Body of pancreas (tissue), 4 donors: Measurements from ENCODE around the gene IL21. TPM values are rescaled to one million over a fixed set of nuclear protein-coding genes. Genes with fewer than 3 reads are reported as not detected.

Experiments
- ATAC-seq: fragments of 150-250 bp; one replicate; pipeline ENCODE4 v1.9.1; 2016
- DNase-seq, 4 donors: peaks; one replicate each; pipeline ENCODE4 v3.0.0-alpha.2; 2019
- H3K27ac ChIP-seq, 4 donors: fragments of 200-600 bp; sonication (generic); 1 replicate in 3 of 4; 2 replicates in 1 of 4; pipeline versions ENCODE4 v1.5.1 to v1.6.1; 2016 to 2019; ENCODE audit warnings: mild to moderate bottlenecking in 1 of 4, mixed read lengths in 1 of 4, moderate library complexity in 1 of 4
- H3K27me3 ChIP-seq, 2 donors: fragments of 200-600 bp; sonication (generic); one replicate each; pipeline ENCODE4 v1.6.0; 2016; ENCODE audit warnings: mild to moderate bottlenecking in 1 of 2
- H3K36me3 ChIP-seq, 2 donors: fragments of 200-600 bp; sonication (generic); replicated peaks in 1 of 2; 2 replicates each; pipeline ENCODE4 v1.5.1; 2016; ENCODE audit warnings: low read depth in 2 of 2; ENCODE audit not compliant: insufficient read depth in 1 of 2
- H3K4me1 ChIP-seq: fragments of 200-600 bp; sonication (generic); one replicate; pipeline ENCODE4 v1.6.0; 2016
- H3K4me3 ChIP-seq, 2 donors: fragments of 200-600 bp; sonication (generic); 1 replicate in 1 of 2; 2 replicates in 1 of 2; pipeline ENCODE4 v1.5.1; 2016 to 2019
- H3K9me3 ChIP-seq, 3 donors: fragments of 200-600 bp; sonication (generic); 1 replicate in 2 of 3; 2 replicates in 1 of 3; pipeline ENCODE4 v1.5.1; 2016
- CTCF ChIP-seq, 7 experiments: fragments of 450-650 bp in 4 of 7; fragments of 200-600 bp in 3 of 7; sonication (generic) in 3 of 7; IDR thresholded peaks; one replicate each; pipeline ENCODE4 v1.5.1; 2016 to 2019; ENCODE audit warnings: antibody characterized with exemption in 7 of 7
- POLR2A ChIP-seq, 3 donors: fragments of 450-650 bp; IDR thresholded peaks; one replicate each; pipeline ENCODE4 v1.6.1; 2016; ENCODE audit warnings: antibody characterized with exemption in 3 of 3, mild to moderate bottlenecking in 2 of 3
- WGBS, 2 donors: methylation state at CpG; one replicate each; pipeline ENCODE4 v1.1.5; 2017; 5-methylcytosine and 5-hydroxymethylcytosine counted together
- intact Hi-C: fragments of 100-400 bp; cut with DNase I; formaldehyde crosslinking; loops from one replicate; pipeline ENCODE4 v1.15.1; 2023
- total RNA-seq, 2 donors: library from RNA; depleted of rRNA; stranded (reverse); fragments of >200 nt; gene quantifications; one replicate each; pipeline ENCODE4 v1.1.0, GENCODE V29; 2016

The IL21 gene
- total RNA-seq, 2 donors from 2014 or later, result not detected

GRCh38 chr4:122591196-122591595 is 29.7 kb downstream of the IL21 start:
- H3K4me1 ChIP-seq, result no peaks in the 10 kb centered on the region
- no peaks in the 10 kb centered on the region for H3K9me3 ChIP-seq
- intact Hi-C loops, result no loop called here
- TF ChIP-seq CTCF (IDR thresholded peaks at IDR 0.05), result no peak
- TF ChIP-seq POLR2A (IDR thresholded peaks at IDR 0.05), result no peak
- no peak overlapping the region for H3K4me3 ChIP-seq
- H3K36me3 ChIP-seq, result no peaks in the 10 kb centered on the region
- ATAC-seq, result no peak
- WGBS, 2 donors, result 66 to 72% methylated on average over 2 of the region's 2 CpGs
- no peaks in the 10 kb centered on the region for H3K27me3 ChIP-seq
- no peak overlapping the region for H3K27ac ChIP-seq
- DNase-seq, result no peak

DNA sequence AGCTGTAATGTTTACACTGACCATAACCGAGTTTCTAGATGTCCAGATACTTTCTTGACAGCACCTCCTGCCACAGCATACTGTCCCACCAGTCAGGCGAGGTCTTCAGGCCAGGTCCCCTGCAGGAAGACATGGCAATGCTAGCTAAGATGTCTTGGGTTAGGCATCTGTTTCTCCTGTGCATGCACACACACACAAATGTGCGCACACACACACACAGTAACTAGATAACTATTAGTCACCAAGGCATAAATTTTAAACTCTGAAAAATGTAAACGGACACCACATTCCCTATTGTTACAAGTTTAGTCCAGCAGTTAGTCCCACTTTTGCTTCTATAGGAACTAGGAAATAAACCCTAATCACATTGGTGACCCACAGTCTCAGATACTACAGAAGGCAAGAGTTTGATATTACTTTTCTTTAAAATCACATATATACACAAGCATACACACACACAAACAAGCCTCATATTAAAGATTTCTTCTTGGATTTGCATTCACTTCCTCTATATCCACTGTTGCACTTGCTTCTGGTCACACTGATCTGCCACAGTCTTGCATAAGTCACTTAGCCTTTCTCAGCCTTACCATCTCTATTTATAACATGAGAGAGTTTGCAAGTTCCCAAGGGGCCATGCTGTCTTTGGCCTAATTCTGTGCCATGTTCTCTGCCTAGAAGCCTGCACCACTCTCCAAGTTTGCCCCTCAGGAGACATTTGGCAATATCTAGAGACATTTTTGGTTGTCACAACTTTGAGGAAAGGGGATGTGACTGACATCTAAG is 32.2 kb downstream of the IL21 start:
- Histone ChIP-seq H3K27ac (no peak overlapping the region), H3K27me3 (no peaks in the 10 kb centered on the region), H3K4me1 (no peaks in the 10 kb centered on the region), H3K9me3 (no peaks in the 10 kb centered on the region), H3K4me3 (no peak overlapping the region), H3K36me3 (no peaks in the 10 kb centered on the region)
- 53 to 61% methylated on average over 4 of the region's 4 CpGs for WGBS, 2 donors
- intact Hi-C loops, result no loop called here
- DNase-seq (no peak), ATAC-seq (no peak)
- no peak for TF ChIP-seq CTCF (IDR thresholded peaks at IDR 0.05)
- no peak for TF ChIP-seq POLR2A (IDR thresholded peaks at IDR 0.05)

GRCh38 chr4:122584519-122584918 is 36.3 kb downstream of the IL21 start:
- Histone ChIP-seq H3K36me3 (no peaks in the 10 kb centered on the region), H3K9me3 (no peaks in the 10 kb centered on the region), H3K4me1 (no peaks in the 10 kb centered on the region), H3K27me3 (no peaks in the 10 kb centered on the region), H3K4me3 (no peak overlapping the region), H3K27ac (no peak overlapping the region)
- intact Hi-C loops, result no loop called here
- ATAC-seq, result no peak
- TF ChIP-seq POLR2A (IDR thresholded peaks at IDR 0.05), result no peak
- no peak for TF ChIP-seq CTCF (IDR thresholded peaks at IDR 0.05)
- DNase-seq, result no peak
- 57 to 62% methylated on average over 1 of the region's 1 CpG for WGBS, 2 donors

DNA sequence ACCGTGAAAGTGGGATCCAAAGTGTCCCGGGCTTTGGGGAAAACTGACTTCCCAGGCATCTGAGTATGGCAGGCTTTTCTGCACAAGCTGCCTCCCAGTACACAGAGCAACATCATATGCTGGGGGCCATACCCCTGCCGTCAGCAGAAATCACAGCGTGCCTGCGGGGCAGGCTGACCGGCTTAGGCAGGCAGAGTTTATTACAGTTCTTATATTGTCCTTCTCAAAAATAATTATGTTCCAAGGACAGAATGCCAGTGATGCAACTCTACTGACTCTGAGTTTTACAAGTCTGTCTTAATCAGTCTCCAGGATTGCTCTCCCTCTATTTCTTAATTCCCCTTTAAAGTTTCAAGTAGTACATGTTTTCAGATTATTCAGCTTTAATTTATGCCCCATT is 37.0 kb downstream of the IL21 start:
- Histone ChIP-seq H3K4me3 (no peak overlapping the region), H3K9me3 (no peaks in the 10 kb centered on the region), H3K4me1 (no peaks in the 10 kb centered on the region), H3K27me3 (no peaks in the 10 kb centered on the region), H3K27ac (no peak overlapping the region), H3K36me3 (no peaks in the 10 kb centered on the region)
- 58 to 67% methylated on average over 6 of the region's 6 CpGs for WGBS, 2 donors
- ATAC-seq (no peak), DNase-seq (no peak)
- TF ChIP-seq POLR2A (IDR thresholded peaks at IDR 0.05), result no peak
- no peak for TF ChIP-seq CTCF (IDR thresholded peaks at IDR 0.05)
- intact Hi-C loops, result no loop called here
